WTC11 (cell line): Measurements from ENCODE around the gene COL4A1. TPM values are rescaled to one million over a fixed set of nuclear protein-coding genes. Genes with fewer than 3 reads are reported as not detected.

Experiments
- ATAC-seq: fragments of 200-7000 bp; cut with Tn5 transposase; 2 replicates; pipeline ENCODE4 v1.10.0; 2021; ENCODE audit warnings: mild to moderate bottlenecking, moderate library complexity
- CTCF ChIA-PET: fragments of 300-600 bp; sonication (Branson Sonifier 250); formaldehyde crosslinking; loops from one replicate; lab custom pipeline; 2021; ENCODE audit warnings: antibody characterized with exemption; lab: Charles Lee
- POLR2A ChIA-PET: fragments of 350-600 bp; sonication (Branson Sonifier 250); formaldehyde crosslinking; loops from one replicate; lab custom pipeline; 2021; ENCODE audit warnings: antibody characterized with exemption; lab: Charles Lee
- DNase-seq: peaks from one replicate; pipeline ENCODE4 v3.0.0; 2021; ENCODE audit warnings: low spot score
- H3K27ac Mint-ChIP-seq: 2 replicates; pipeline ENCODE4 v1.8.0; 2021; ENCODE audit warnings: mixed read lengths
- H3K27me3 Mint-ChIP-seq: 2 replicates; pipeline ENCODE4 v1.8.0; 2021; ENCODE audit warnings: low read depth, mild to moderate bottlenecking, moderate library complexity, mixed read lengths
- H3K36me3 Mint-ChIP-seq: 2 replicates; pipeline ENCODE4 v1.8.0; 2021; ENCODE audit warnings: mixed read lengths
- H3K4me1 Mint-ChIP-seq: 2 replicates; pipeline ENCODE4 v1.8.0; 2022; ENCODE audit warnings: mixed read lengths
- H3K4me3 Mint-ChIP-seq: 2 replicates; pipeline ENCODE4 v1.8.0; 2021; ENCODE audit warnings: mild to moderate bottlenecking, moderate library complexity, mixed read lengths
- H3K9me3 Mint-ChIP-seq: 2 replicates; pipeline ENCODE4 v1.8.0; 2021; ENCODE audit warnings: mixed read lengths
- ARID4B ChIP-seq: sonication (generic); formaldehyde crosslinking; IDR thresholded peaks from 2 replicates; pipeline ENCODE4 v1.8.0; 2023; ENCODE audit warnings: missing genetic modification reagents, mild to moderate bottlenecking, borderline replicate concordance
- ATF1 ChIP-seq: sonication (generic); formaldehyde crosslinking; IDR thresholded peaks from 2 replicates; pipeline ENCODE4 v1.8.1; 2023; ENCODE audit warnings: mild to moderate bottlenecking, moderate library complexity, missing genetic modification reagents
- ATF2 ChIP-seq: sonication (generic); formaldehyde crosslinking; IDR thresholded peaks from 2 replicates; pipeline ENCODE4 v1.8.1; 2022; ENCODE audit warnings: low read depth, missing genetic modification reagents, borderline replicate concordance
- CBFB ChIP-seq: sonication (generic); formaldehyde crosslinking; IDR thresholded peaks from 2 replicates; pipeline ENCODE4 v1.8.1; 2022; ENCODE audit warnings: mild to moderate bottlenecking, low read depth, missing genetic modification reagents
- CREB1 ChIP-seq: sonication (generic); formaldehyde crosslinking; IDR thresholded peaks from 2 replicates; pipeline ENCODE4 v1.8.0; 2023; ENCODE audit warnings: mild to moderate bottlenecking, missing genetic modification reagents
- CTCF ChIP-seq: fragments of 200-600 bp; IDR thresholded peaks from 2 replicates; pipeline ENCODE4 v1.8.0; 2022; ENCODE audit warnings: antibody characterized with exemption
- E2F4 ChIP-seq: sonication (generic); formaldehyde crosslinking; IDR thresholded peaks from 2 replicates; pipeline ENCODE4 v1.8.1; 2022; ENCODE audit warnings: low read depth, mild to moderate bottlenecking, moderate library complexity, missing genetic modification reagents, borderline replicate concordance
- ELF4 ChIP-seq: sonication (generic); formaldehyde crosslinking; IDR thresholded peaks from 2 replicates; pipeline ENCODE4 v1.8.1; 2022; ENCODE audit warnings: low read depth, mild to moderate bottlenecking, moderate library complexity, missing genetic modification reagents
- ETV6 ChIP-seq: sonication (generic); formaldehyde crosslinking; IDR thresholded peaks from 2 replicates; pipeline ENCODE4 v1.8.1; 2022; ENCODE audit warnings: mild to moderate bottlenecking, missing genetic modification reagents
- FOXK1 ChIP-seq: sonication (generic); formaldehyde crosslinking; IDR thresholded peaks from 2 replicates; pipeline ENCODE4 v1.8.0; 2022; ENCODE audit warnings: mild to moderate bottlenecking, moderate library complexity, missing genetic modification reagents
- GRHL2 ChIP-seq: fragments of 250-450 bp; sonication (Bioruptor Pico); IDR thresholded peaks from 2 replicates; pipeline ENCODE4 v1.8.0; 2022; ENCODE audit warnings: mild to moderate bottlenecking, moderate library complexity; ENCODE audit not compliant: insufficient replicate concordance, severe bottlenecking
- SMAD3 ChIP-seq: sonication (generic); formaldehyde crosslinking; IDR thresholded peaks from 2 replicates; pipeline ENCODE4 v1.8.0; 2022; ENCODE audit warnings: missing genetic modification reagents, mild to moderate bottlenecking, borderline replicate concordance
- SP1 ChIP-seq: sonication (generic); formaldehyde crosslinking; conservative IDR thresholded peaks from 2 replicates; pipeline ENCODE4 v1.8.1; 2022; ENCODE audit warnings: missing genetic modification reagents
- TEAD4 ChIP-seq: sonication (generic); formaldehyde crosslinking; IDR thresholded peaks from 2 replicates; pipeline ENCODE4 v1.8.0; 2022; ENCODE audit warnings: mild to moderate bottlenecking, missing genetic modification reagents
- USF2 ChIP-seq: sonication (generic); formaldehyde crosslinking; IDR thresholded peaks from 2 replicates; pipeline ENCODE4 v1.8.1; 2023; ENCODE audit warnings: mild to moderate bottlenecking, missing genetic modification reagents, moderate library complexity
- ZNF263 ChIP-seq: sonication (generic); formaldehyde crosslinking; IDR thresholded peaks from 2 replicates; pipeline ENCODE4 v1.8.1; 2022; ENCODE audit warnings: low read depth, mild to moderate bottlenecking, moderate library complexity, missing genetic modification reagents
- ZNF396 ChIP-seq: fragments of 250-450 bp; sonication (Bioruptor Pico); IDR thresholded peaks from 2 replicates; pipeline ENCODE4 v1.8.0; 2021; ENCODE audit warnings: mild to moderate bottlenecking, moderate library complexity, borderline replicate concordance
- ZNF423 ChIP-seq: fragments of 250-450 bp; sonication (Bioruptor Pico); IDR thresholded peaks from 2 replicates; pipeline ENCODE4 v2.1.2; 2022; ENCODE audit warnings: mild to moderate bottlenecking, moderate library complexity
- ZNF532 ChIP-seq: fragments of 250-450 bp; sonication (Bioruptor Pico); IDR thresholded peaks from 2 replicates; pipeline ENCODE4 v1.9.0; 2021; ENCODE audit warnings: mild to moderate bottlenecking, borderline replicate concordance
- total RNA-seq: library from RNA; stranded (reverse); gene quantifications from 3 replicates; pipeline ENCODE4 v1.2.3, GENCODE V29; 2021

COL4A1 gene
- total RNA-seq, 1 experiment from 2014 or later, result 89.6 TPM

GRCh38 chr13:110138700-110139036, 168.3 kb downstream of the COL4A1 start (continued):
- TF ChIP-seq CREB1, result no peak
- TF ChIP-seq ZNF396, result no peak
- no peak for TF ChIP-seq ZNF263 (CRISPR knock-in tag)
- no peak for TF ChIP-seq GRHL2
- no peak for TF ChIP-seq ELF4 (CRISPR knock-in tag)
- 0 out of 2 replicates have a peak, but pooled peaks have one; percentile 11 for TF ChIP-seq ETV6 (CRISPR knock-in tag)
- no peak for TF ChIP-seq SMAD3 (CRISPR knock-in tag)
- no peak for TF ChIP-seq ZNF532
- 0 out of 2 replicates have a peak, but pooled peaks have one; percentile 10 for TF ChIP-seq USF2 (CRISPR knock-in tag)

GRCh38 chr13:110138010-110138699, 168.8 kb downstream of the COL4A1 start:
- 0 out of 2 replicates have a peak, but pooled peaks cover 6% of the 10 kb centered on the region for H3K9me3 Mint-ChIP-seq
- peak; percentile 68 for ATAC-seq
- H3K36me3 Mint-ChIP-seq, result no peaks in the 10 kb centered on the region
- peak overlapping the region; percentile 87 for H3K4me3 Mint-ChIP-seq
- peaks cover 41% of the 10 kb centered on the region for H3K4me1 Mint-ChIP-seq
- no peak overlapping the region for H3K27ac Mint-ChIP-seq
- DNase-seq, result peak; percentile 44
- peaks cover 36% of the 10 kb centered on the region for H3K27me3 Mint-ChIP-seq
- POLR2A ChIA-PET, result no interaction called here
- CTCF ChIA-PET, result no interaction called here
- TF ChIP-seq ZNF423 (CRISPR knock-in tag), result peak; percentile 62; the same call in 1 of the 2 replicates
- TF ChIP-seq SP1 (CRISPR knock-in tag), result peak; percentile 50; the same call in 1 of the 2 replicates
- TF ChIP-seq CTCF, result no peak
- TF ChIP-seq TEAD4 (CRISPR knock-in tag), result no peak
- no peak for TF ChIP-seq ATF2 (CRISPR knock-in tag)
- peak; percentile 40; the same call in 1 of the 2 replicates for TF ChIP-seq USF2 (CRISPR knock-in tag)
- 0 out of 2 replicates have a peak, but pooled peaks have one; percentile 27 for TF ChIP-seq ETV6 (CRISPR knock-in tag)
- no peak for TF ChIP-seq FOXK1 (CRISPR knock-in tag)
- no peak for TF ChIP-seq ATF1 (CRISPR knock-in tag)
- TF ChIP-seq CBFB (CRISPR knock-in tag), result no peak
- TF ChIP-seq ARID4B (CRISPR knock-in tag), result 0 out of 2 replicates have a peak, but pooled peaks have one; percentile 41
- no peak for TF ChIP-seq E2F4
